Embryonic facial prominence (tissue), 1 donor: ENCODE measurements around the gene IVNS1ABP.
"Not testable (repeated sequence)": the region's sequence is repeated elsewhere in the genome, so short reads cannot be mapped to it uniquely, and the experiment has no call there.

ENCODE experiments used
- DNase-seq: peaks from one replicate; pipeline ENCODE4 v3.0.0-alpha.2; 2016; ENCODE audit errors: extremely low spot score

Gene IVNS1ABP

GRCh38 chr1:185317034-185317885, at the start of gene IVNS1ABP:
IVNS1ABP (minus strand) TSS chr1:185317243; CDS start chr1:185309493, 7,750 bp downstream.
- DNase-seq: peak; percentile 95

GRCh38 chr1:185365951-185366350, 48.9 kb upstream of the IVNS1ABP start:
- no peak for DNase-seq

- not testable (repeated sequence) for DNase-seq
Observed at GRCh38 chr1:185364528-185364927, 47.5 kb upstream of the IVNS1ABP start.

- DNase-seq: no peak
Observed at GRCh38 chr1:185363205-185363604, 46.2 kb upstream of the IVNS1ABP start.

GRCh38 chr1:185360714-185361113, 43.7 kb upstream of the IVNS1ABP start:
- DNase-seq: no peak

GRCh38 chr1:185358957-185359356, 41.9 kb upstream of the IVNS1ABP start:
- no peak for DNase-seq

GRCh38 chr1:185355947-185356346, 38.9 kb upstream of the IVNS1ABP start:
- DNase-seq: no peak

- DNase-seq: no peak
Observed at GRCh38 chr1:185353124-185353523, 36.1 kb upstream of the IVNS1ABP start.

- peak; percentile 65 for DNase-seq
Observed at GRCh38 chr1:185351734-185352466, 34.9 kb upstream of the IVNS1ABP start.

- DNase-seq: peak; percentile 53
Observed at GRCh38 chr1:185350027-185350442, 33.0 kb upstream of the IVNS1ABP start.

GRCh38 chr1:185349556-185349955, 32.5 kb upstream of the IVNS1ABP start:
- no peak for DNase-seq

- no peak for DNase-seq
Observed at GRCh38 chr1:185348985-185349384, 31.9 kb upstream of the IVNS1ABP start.

GRCh38 chr1:185348296-185348695, 31.3 kb upstream of the IVNS1ABP start:
- no peak for DNase-seq

- DNase-seq: no peak
Observed at GRCh38 chr1:185345913-185346720, 29.1 kb upstream of the IVNS1ABP start.

GRCh38 chr1:185343306-185343705, 26.3 kb upstream of the IVNS1ABP start:
- DNase-seq: no peak

GRCh38 chr1:185342672-185343259, 25.7 kb upstream of the IVNS1ABP start:
- DNase-seq: no peak

- DNase-seq: no peak
Observed at GRCh38 chr1:185342017-185342416, 25.0 kb upstream of the IVNS1ABP start.

- no peak for DNase-seq
Observed at GRCh38 chr1:185341196-185341781, 24.2 kb upstream of the IVNS1ABP start.

- DNase-seq: no peak
Observed at GRCh38 chr1:185338719-185339622, 21.9 kb upstream of the IVNS1ABP start.

- DNase-seq: no peak
Observed at GRCh38 chr1:185337246-185337645, 20.2 kb upstream of the IVNS1ABP start.
